GM12873 (cell line): ENCODE measurements around the gene PHF23.

ENCODE experiments used
- CTCF ChIP-seq: IDR thresholded peaks from 2 replicates; pipeline ENCODE4 v1.5.1; 2012; ENCODE audit warnings: low read depth, mild to moderate bottlenecking, moderate library complexity, low read length, control low read depth; ENCODE audit not compliant: insufficient read depth; ENCODE audit errors: missing control alignments

The PHF23 gene

GRCh38 chr17:7262192-7262934, 23.1 kb upstream of the PHF23 start, which contains the start of gene CLDN7:
CLDN7 (minus strand) TSS chr17:7262478; CDS start chr17:7262043, 435 bp downstream.
- no peak for TF ChIP-seq CTCF

GRCh38 chr17:7261379-7262191, 22.3 kb upstream of the PHF23 start:
- no peak for TF ChIP-seq CTCF

GRCh38 chr17:7260651-7261378, 21.6 kb upstream of the PHF23 start:
- TF ChIP-seq CTCF = no peak

- TF ChIP-seq CTCF = no peak
Measured at GRCh38 chr17:7260151-7260550, 20.9 kb upstream of the PHF23 start.

GRCh38 chr17:7259555-7259889, 20.3 kb upstream of the PHF23 start:
- no peak for TF ChIP-seq CTCF

- no peak for TF ChIP-seq CTCF
Measured at GRCh38 chr17:7258731-7259554, 19.7 kb upstream of the PHF23 start.
